ENCODE results near the gene TOP1.

TOP1 gene

GRCh38 chr20:41170386-41171105, 141.9 kb downstream of the TOP1 start:
- DNase-seq, result no peak

- DNase-seq, result no peak
Measured at GRCh38 chr20:41171736-41172295, 143.2 kb downstream of the TOP1 start.

- DNase-seq, result no peak
Measured at GRCh38 chr20:41172296-41173140, 143.9 kb downstream of the TOP1 start.

- DNase-seq, result peak; percentile 86
Measured at GRCh38 chr20:41173161-41173721, 144.6 kb downstream of the TOP1 start.

GRCh38 chr20:41173791-41174341, 145.2 kb downstream of the TOP1 start:
- DNase-seq, result no peak
